HuH-7 (cell line): Measurements from ENCODE around the gene CDADC1.
"Not testable (repeated sequence)": the region's sequence is repeated elsewhere in the genome, so short reads cannot be mapped to it uniquely, and the experiment has no call there.

ENCODE experiments used
- DNase-seq: peaks from one replicate; pipeline ENCODE4 v3.0.0; 2011; ENCODE audit warnings: low spot score

The CDADC1 gene

DNA sequence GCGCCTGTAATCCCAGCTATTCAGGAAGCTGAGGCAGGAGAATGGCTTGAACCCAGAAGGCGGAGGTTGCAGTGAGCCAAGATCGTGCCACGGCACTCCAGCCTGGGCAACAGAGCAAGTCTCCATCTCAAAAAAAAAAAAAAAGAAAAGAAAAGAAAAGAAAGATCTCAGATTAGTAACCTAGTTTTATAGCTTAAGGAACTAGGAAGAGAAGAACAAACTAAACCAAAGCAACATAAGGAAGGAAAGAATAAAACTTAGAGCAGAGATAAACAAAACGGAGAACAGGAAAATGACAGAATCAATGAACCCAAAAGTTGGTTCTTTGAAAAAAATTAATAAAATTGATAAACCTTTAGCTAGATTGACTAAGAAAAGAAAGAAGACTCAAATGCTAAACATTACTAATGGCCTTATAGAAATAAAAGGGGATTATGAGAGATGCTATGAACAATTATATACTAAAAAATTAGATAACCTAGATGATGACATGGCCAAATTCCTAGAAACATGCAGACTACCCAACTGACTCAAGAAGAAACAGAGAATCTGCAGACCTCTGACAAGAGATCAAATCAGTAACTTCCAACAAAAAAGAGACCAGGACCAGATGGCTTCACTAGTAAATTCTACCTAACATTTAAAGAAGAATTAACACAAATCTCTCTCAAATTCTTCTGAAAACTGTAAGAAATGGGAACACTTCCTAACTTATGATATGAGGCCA, 68.2 kb downstream of the CDADC1 start:
- DNase-seq = no peak

DNA sequence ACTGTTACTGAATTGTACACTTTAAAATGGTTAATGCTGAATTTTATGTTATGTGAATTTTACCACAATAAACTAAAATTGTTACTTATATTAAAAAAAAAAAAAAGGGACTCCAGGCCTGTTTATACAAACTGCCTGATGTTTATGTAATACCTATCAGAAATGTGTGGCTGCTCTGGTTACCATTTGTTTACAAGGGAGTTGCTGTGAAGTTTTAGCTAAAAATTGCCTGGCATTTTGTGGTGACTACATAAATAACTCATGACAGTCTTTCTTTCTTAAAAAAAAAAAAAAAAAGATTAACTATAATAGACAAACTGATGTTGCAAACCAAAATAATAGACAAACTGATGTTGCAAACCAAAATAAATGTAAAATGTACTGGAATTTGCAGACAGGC, 71.8 kb downstream of the CDADC1 start:
- no peak for DNase-seq

DNA sequence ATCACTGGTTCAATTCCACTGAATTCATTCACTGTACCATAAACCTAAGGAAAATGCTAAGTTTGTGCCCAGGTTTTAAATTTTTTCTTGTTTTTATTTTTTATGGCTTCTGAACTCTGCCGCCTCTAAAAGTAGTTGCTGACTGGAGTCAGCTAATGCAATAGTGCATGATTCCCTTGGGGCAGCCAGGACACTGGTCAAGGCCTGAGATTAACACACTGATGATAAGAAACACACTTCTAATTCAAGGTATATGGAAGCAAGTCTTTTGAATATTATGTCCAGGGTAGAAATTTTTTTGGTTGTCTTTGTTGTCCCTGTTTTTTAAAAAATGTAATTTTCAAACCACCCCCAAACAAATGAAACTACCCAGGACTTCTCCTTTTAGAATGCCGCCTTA, 72.2 kb downstream of the CDADC1 start:
- no peak for DNase-seq

DNA sequence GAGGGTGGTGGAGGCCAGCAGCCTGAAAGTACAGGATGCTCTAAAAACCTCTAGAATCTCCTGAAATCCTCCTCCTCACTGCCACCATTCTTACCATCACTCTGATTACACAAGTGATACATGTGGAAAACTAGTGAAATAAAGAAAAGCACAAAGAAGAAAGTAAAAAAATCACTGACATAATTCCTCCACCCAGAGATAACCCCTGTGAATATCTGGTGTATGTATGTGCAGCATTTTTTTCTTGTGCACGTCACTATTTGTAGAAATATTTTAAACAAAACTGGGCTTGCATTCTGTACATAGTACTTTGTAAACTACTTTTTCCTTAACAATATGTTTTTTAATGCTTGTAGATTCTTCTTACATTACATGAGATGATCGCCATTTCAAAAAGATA, 73.2 kb downstream of the CDADC1 start:
- no peak for DNase-seq

DNA sequence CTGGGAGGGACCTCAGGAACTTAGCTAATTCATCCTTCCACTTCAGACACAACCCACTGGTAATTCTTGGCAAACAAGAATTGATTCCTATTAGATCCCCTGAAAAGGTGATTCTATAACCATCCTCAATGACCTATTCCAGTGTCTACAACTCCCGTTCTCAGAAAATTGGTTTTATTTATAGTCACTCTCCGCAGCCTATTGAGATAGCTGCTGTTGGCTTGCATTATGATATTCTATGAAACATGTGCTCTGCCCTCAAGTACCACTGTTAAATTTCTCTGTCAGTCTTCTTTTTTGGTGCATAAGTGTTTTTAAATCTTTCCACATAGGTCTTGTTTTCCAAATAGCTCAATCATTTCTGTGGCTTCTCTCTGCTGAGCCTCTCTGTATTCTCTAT, 75.0 kb downstream of the CDADC1 start:
- no peak for DNase-seq

DNA sequence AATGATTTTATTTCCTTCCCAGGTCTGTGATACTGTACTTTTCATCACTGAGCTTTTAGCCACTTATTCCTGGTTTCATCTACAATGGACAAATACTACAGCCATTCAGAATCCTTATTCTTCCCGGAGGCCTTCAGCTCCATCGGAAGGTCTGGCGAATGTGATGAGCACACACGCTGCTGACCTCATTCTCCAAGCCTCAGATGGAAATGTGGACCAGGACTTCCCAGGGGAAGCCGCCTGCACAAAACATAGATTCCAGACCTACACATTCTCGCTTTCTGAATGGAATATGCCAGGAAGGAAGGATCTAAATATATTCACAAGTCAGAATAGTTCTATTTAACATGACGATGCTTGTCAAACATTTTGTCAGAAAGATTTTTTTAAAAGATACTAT, 75.6 kb downstream of the CDADC1 start:
- DNase-seq = no peak

DNA sequence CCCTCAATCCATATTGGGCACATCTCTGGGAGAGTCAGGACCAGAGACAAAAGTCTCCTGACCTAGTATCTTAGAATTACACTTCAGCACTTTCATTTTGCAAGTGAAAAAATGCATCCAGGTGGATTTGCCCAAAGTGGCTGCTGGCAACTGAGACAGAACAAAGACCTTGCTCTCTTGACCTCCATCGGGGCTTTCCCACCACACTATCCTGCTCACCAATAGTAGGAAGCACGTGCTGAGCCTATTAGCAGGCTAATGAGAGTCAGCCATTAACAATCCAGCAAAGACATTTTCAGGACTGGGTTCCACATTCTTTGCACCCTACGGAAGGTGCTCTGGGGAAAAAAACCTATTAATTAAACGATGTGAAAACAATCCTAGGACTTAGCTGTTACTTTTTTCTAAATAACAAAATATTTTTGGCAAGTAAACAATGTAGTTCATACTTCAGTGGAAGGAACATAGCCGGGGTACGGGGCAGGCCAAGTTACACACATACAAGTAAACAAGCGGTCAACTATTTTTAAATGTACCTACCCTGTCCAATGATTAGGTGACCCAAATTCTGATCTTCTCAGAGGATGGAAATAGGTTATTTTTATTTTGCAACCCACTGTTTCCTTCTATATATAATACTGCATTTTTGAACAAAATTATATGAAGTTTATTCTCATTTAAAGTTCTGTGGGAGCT, 78.6 kb downstream of the CDADC1 start:
- no peak for DNase-seq

DNA sequence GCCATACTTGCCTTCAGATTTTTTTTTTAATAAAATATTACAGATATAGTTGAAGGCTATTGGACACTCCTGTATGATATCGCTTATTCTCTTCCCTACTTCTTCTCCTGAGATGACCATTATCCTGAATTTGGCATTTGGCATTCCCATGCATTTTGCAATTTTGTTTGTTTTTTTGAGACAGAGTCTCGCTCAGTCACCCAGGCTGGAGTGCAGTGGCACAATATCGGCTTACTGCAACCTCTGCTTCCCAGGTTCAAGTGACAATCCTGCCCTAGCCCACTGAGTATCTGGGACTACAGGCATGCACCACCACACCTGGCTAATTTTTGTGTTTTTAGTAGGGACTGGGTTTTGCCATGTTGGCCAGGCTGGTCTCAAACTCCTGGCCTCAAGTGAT, 79.4 kb downstream of the CDADC1 start:
- not testable (repeated sequence) for DNase-seq

DNA sequence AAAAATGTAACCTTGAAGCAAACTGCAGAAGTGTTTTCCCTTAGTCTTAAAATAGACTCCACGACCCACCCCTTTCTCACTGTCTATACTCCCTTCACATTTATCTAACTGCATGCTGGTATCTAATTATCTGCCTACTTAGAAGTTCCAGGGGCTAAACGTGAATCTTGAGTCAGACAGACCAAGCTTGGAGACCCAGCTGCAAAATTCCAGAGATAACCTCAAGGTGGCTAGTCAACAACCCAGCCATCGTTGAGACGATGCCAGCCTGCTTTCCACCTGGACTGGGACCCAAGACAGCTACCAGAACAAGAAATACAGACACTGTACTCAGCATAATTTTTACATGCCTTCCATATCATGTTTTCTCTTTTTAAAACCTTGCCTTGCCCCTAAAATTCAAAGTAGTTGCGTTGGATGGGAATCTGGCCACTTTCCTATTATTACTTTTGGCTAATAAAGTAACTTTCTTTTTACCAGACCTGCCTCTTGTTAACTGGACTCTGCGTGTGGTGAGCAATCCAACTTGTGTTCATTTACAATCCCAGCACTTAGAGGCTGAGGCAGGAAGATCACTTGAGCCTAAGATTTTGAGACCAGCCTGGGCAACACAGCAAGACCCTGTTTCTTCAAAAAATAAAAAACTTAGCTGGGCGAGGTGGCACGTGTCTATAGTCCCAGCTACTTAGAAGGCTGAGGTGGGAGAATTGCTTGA, 82.3 kb downstream of the CDADC1 start:
- DNase-seq = no peak

DNA sequence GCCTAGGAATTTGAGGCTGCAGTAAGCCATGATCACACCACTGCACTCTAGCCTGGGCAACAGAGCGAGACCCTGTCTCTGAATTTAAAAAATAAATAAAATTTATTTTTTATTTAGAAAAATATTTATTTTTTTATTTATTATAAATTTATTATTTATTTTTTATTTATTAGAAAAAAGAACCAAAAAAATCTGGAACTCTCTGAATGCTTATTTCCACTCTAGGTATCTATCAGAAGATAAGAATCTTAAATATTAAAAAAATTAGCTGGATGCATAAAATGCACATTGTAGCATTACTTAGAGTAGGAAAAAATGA, 82.8 kb downstream of the CDADC1 start:
- no peak for DNase-seq

DNA sequence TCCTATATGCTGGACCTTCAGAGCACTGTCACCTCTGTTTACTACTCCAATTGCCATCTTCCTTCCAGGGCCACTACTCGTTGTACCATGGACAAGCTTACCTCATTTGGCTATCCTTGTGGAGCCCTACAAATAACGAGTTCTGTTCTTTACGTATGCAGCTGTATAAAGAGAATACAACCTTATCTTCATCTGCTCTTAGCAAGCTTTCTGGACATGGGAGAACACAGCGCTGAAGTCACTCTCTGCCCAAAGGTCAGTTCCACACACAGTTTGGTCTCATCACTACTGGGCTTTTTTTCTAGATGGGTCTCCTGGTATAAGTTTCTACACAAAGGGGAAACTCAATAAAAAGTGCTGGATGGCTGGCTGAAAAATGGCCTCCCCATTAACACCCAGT, 88.9 kb downstream of the CDADC1 start:
- no peak for DNase-seq

DNA sequence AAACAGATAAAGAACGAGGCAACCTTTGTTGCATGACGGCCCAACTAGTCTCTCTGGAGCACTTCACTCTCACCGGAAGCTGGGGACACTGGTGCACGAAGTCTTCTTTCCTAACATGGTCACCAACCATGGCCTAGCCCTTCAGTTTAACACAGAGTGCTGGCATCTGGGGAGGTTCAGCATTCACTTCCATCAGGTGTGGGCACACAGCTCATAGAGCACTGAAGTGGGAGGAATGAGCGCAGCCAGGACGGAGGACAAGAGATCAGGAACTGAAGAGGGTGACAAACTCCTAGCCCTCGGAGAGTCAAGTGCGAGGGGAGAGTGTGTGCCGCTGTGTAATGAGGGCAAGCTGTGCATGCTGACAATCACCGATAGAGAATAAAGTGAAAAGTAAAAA, 92.4 kb downstream of the CDADC1 start:
- DNase-seq = no peak

DNA sequence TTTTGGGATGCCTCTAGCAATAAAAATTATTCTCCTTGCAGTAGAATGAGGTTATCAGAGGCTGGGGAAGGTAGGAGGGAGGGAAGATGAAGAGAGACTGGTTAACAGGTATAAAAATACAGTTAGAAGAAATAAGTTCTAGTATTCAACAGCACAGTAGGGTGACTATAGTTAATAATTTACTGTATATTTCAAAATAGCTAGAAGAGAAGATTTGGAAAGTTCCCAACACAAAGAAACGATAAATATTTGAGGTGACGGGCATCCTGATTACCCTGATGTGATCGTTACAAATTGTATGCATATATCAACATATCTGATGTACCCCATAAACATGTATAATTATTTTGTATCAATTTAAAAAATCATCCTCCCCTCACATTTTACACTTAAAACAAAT, 93.8 kb downstream of the CDADC1 start:
- DNase-seq = no peak

DNA sequence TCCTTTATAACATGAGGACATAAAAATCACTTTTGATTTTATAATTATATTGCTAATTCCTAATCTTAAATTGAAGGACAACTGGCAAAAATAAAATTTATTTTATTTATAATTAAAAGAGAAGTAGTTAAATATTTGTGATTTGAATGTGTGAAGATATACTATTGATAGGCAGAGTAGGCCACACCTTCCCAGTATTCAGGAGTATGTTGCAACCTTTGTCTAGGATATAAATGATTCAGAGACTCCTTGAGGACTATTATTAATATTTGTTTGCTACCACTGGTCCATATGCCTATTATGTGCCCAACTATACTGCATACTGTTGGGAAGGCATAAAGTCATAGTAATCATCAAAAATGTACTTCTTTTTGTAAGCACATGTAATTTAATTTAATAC, 94.2 kb downstream of the CDADC1 start:
- DNase-seq = no peak

DNA sequence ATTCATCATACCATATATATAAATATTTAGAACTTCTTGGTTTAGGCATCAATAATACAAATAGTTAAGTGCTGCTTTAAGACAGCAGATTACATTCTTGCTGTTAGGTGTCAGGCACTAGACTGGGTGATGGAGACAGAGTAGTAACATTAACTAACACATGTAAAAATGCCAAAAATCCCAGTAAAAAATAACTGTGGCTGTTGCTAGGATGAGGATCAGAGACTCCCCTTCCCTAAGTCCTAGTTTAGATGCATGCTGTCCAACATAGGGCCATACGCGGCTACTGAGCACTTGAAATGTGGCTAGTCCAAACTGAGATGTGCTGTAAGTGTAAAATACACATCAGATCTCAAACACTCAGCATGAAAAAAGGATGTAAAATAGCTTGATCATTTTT, 94.7 kb downstream of the CDADC1 start:
- no peak for DNase-seq
